ENCODE data around the gene IL10RB.

The IL10RB gene

GRCh38 chr21:33286076-33286475, 19.9 kb downstream of the IL10RB start:
- TF ChIP-seq, protein P1, sequence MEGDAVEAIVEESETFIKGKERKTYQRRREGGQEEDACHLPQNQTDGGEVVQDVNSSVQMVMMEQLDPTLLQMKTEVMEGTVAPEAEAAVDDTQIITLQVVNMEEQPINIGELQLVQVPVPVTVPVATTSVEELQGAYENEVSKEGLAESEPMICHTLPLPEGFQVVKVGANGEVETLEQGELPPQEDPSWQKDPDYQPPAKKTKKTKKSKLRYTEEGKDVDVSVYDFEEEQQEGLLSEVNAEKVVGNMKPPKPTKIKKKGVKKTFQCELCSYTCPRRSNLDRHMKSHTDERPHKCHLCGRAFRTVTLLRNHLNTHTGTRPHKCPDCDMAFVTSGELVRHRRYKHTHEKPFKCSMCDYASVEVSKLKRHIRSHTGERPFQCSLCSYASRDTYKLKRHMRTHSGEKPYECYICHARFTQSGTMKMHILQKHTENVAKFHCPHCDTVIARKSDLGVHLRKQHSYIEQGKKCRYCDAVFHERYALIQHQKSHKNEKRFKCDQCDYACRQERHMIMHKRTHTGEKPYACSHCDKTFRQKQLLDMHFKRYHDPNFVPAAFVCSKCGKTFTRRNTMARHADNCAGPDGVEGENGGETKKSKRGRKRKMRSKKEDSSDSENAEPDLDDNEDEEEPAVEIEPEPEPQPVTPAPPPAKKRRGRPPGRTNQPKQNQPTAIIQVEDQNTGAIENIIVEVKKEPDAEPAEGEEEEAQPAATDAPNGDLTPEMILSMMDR (conservative IDR thresholded peaks at IDR 0.05), result no peak
- peak overlapping the region; percentile 58 for H3K27ac ChIP-seq

DNA sequence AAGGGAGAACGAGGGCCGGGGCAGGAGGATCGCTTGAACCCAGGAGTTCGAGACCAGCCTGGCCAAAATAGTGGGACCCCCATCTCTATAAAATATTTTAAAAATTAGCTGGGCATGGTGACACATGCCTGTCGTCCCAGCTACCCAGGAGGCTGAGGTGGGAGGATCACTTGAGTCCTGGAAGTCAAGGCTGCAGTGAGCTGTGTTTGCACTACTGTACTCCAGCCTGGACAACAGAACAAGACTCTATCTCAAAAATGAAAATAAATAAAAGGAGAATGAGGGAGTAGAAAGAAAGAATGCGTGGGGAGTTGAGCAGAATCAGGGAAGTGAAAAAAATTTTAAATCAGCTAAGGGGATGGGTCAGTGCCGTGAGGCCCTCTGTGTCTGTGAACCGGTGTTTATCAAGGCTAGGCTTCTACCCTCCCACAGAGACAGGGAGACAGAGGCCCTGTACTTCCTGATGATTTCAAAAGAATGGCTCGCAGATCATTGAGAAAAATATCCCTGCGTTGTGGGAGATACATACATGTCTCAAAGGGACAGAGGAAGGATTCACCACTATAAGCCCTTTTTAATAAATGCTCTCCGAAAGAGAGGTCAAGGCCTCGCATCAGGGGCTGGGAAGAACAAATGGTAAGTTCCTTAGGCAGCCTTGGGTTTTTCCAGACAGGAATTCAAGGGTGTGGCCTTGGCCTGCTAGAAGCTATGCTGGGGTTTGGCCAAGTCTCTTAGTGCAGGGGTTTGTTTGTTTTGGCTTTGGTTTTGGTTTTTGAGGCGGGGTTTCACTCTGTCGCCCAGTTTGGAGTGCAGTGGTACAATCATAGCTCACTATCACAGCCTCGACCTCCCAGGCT, 20.7 kb downstream of the IL10RB start:
- TF ChIP-seq, protein P1 (conservative IDR thresholded peaks at IDR 0.05), result no peak
- H3K27ac ChIP-seq, result peak overlapping the region; percentile 58

DNA sequence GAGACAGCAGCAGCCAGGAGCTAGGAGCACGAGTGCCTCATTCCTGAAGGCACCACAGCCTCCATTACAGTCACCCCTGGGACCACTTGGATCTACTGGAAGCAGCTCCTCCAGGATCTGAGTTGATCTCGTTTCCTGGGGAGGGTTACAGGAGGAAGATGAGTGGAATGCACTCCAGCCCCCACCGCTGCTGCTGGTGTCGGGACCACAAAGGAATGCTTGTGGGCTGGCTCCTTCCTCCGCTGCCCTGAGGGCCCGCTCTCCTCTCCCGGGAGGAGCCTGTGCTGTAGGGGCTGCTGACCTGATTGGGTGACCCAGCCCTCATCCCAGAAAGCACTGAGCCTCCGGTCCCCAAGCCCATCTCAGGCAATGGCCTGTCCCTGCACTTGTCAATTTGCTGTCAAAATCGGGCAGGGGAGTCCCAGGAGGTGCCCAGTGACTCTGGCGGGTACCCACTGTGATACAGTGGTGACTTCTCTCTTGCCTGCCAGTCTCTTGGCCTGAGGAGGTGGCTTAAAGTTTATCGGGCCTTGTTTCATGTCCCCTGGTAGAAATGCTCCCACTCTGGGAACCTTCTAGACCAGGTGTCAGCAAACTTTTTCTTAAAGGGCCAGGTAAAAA, 23.1 kb downstream of the IL10RB start:
- TF ChIP-seq, protein P1 (conservative IDR thresholded peaks at IDR 0.05), result no peak
- H3K27ac ChIP-seq, result peak overlapping the region; percentile 29; the same call in 1 of the 2 replicates

DNA sequence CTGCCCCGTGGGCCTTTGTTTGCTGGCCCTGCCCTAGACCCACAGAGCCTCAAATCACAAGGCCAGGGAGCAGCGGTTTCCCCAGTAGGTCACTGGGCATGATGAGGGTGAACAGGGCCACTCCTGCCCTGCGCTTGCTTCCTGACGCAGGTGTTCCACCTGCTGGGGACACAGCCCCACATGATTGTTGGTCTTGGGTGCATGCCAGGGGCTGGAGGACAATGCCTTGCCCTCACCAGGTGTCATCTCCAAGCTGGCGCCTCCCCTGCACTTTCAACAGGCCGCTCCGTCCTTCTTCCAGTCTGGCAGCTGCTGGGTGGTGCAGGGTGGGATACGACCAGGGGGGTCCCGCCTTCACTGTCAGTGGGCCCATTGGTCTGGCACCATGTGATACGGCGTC, 24.3 kb downstream of the IL10RB start:
- TF ChIP-seq, protein P1 (conservative IDR thresholded peaks at IDR 0.05), result no peak
- H3K27ac ChIP-seq, result peak overlapping the region; percentile 29; the same call in 1 of the 2 replicates

GRCh38 chr21:33291686-33292085, 25.5 kb downstream of the IL10RB start:
- peak overlapping the region; percentile 53; the same call in 1 of the 2 replicates for H3K27ac ChIP-seq
- TF ChIP-seq, protein P1 (conservative IDR thresholded peaks at IDR 0.05), result no peak

GRCh38 chr21:33292724-33293123, 26.6 kb downstream of the IL10RB start:
- TF ChIP-seq, protein P1 (conservative IDR thresholded peaks at IDR 0.05), result no peak
- peak overlapping the region; percentile 53 for H3K27ac ChIP-seq

DNA sequence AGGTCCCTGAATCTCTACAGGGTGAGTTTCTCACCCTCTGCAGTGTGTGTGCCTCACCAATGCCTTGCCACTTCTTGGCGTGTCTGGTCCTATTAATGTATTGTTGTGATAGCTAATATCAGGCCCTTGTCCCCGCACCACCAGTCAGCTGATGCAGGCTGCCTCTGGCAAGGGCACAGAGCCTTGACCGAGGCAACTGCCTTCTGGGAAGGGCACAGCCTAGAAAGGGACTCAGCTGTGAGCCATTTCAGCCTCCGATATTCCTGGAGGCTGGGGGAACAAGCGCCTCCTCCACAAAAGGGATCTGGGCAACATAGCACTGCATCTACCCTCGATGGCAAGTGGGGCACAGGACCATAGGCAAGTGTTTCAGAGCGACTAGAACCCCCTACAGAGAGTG, 27.0 kb downstream of the IL10RB start:
- TF ChIP-seq, protein P1 (conservative IDR thresholded peaks at IDR 0.05), result no peak
- peak overlapping the region; percentile 53 for H3K27ac ChIP-seq

Measured in VCaP (cell line).